CD14-positive monocyte (primary cell): ENCODE data around the gene TMEM239. TPM values are rescaled to one million over a fixed set of nuclear protein-coding genes. Genes with fewer than 3 reads are reported as not detected.

Experiments used
- DNase-seq, 3 donors: peaks; one replicate each; pipeline ENCODE4 v3.0.0-alpha.2; 2011 to 2022
- H2AFZ ChIP-seq: 2 replicates; pipeline ENCODE4 v1.6.0; 2012; ENCODE audit warnings: mild to moderate bottlenecking, low read depth, low read length, inconsistent platforms; ENCODE audit not compliant: insufficient read depth, poor library complexity, severe bottlenecking
- H3K27ac ChIP-seq, 2 donors: 1 replicate in 1 of 2; 2 replicates in 1 of 2; pipeline ENCODE4 v1.5.1; 2012 to 2013; ENCODE audit warnings: low read length in 2 of 2, control low read depth in 1 of 2, inconsistent platforms in 1 of 2, low read depth in 1 of 2, mild to moderate bottlenecking in 1 of 2
- H3K27me3 ChIP-seq, 2 donors: one replicate each; pipeline versions ENCODE4 v1.6.0 to v1.6.1; 2011 to 2013; ENCODE audit warnings: low read length in 2 of 2; ENCODE audit not compliant: control insufficient read depth in 2 of 2, insufficient read depth in 2 of 2
- H3K36me3 ChIP-seq, 2 donors: replicated peaks in 1 of 2; 1 replicate in 1 of 2; 2 replicates in 1 of 2; pipeline versions ENCODE4 v1.5.1 to v1.6.1; 2012 to 2013; ENCODE audit warnings: low read length in 2 of 2, control low read depth in 1 of 2, inconsistent platforms in 1 of 2, mild to moderate bottlenecking in 1 of 2; ENCODE audit not compliant: insufficient read depth in 2 of 2, control insufficient read depth in 1 of 2
- H3K4me1 ChIP-seq, 2 donors: 1 replicate in 1 of 2; 2 replicates in 1 of 2; pipeline versions ENCODE4 v1.5.1 to v1.6.1; 2012 to 2013; ENCODE audit warnings: low read length in 2 of 2, control low read depth in 1 of 2, inconsistent platforms in 1 of 2, mild to moderate bottlenecking in 1 of 2, moderate library complexity in 1 of 2; ENCODE audit not compliant: insufficient read depth in 2 of 2, control insufficient read depth in 1 of 2
- H3K4me2 ChIP-seq: replicated peaks from 2 replicates; pipeline ENCODE3; 2012; ENCODE audit warnings: low read length, moderate library complexity, mild to moderate bottlenecking; ENCODE audit not compliant: poor library complexity, severe bottlenecking; ENCODE audit errors: extremely low read depth
- H3K4me3 ChIP-seq, 3 experiments: fragments of 200-600 bp in 1 of 3; sonication (generic) in 1 of 3; replicated peaks in 1 of 3; 1 replicate in 2 of 3; 2 replicates in 1 of 3; pipeline ENCODE4 v1.5.1; 2011 to 2013; ENCODE audit warnings: low read length in 3 of 3, mild to moderate bottlenecking in 3 of 3, control low read depth in 2 of 3, low read depth in 2 of 3, inconsistent platforms in 1 of 3, moderate library complexity in 1 of 3
- H3K79me2 ChIP-seq: 2 replicates; pipeline ENCODE4 v1.6.0; 2012; ENCODE audit warnings: mild to moderate bottlenecking, control low read depth, inconsistent platforms, low read length, moderate library complexity; ENCODE audit not compliant: insufficient read depth
- H3K9ac ChIP-seq: 2 replicates; pipeline ENCODE4 v1.6.0; 2017; ENCODE audit warnings: low read length, mild to moderate bottlenecking; ENCODE audit not compliant: insufficient read depth, poor library complexity, severe bottlenecking
- H3K9me3 ChIP-seq, 2 donors: replicated peaks in 1 of 2; 1 replicate in 1 of 2; 2 replicates in 1 of 2; pipeline versions ENCODE4 v1.5.1 to v1.6.1; 2012 to 2013; ENCODE audit warnings: low read length in 2 of 2, control low read depth in 1 of 2; ENCODE audit not compliant: control insufficient read depth in 1 of 2, insufficient read depth in 1 of 2
- H4K20me1 ChIP-seq: 2 replicates; pipeline ENCODE4 v1.6.0; 2012; ENCODE audit warnings: mild to moderate bottlenecking, low read length, control low read depth, moderate library complexity; ENCODE audit not compliant: insufficient read depth
- H3K27ac Mint-ChIP-seq, 7 donors: one replicate each; pipeline ENCODE4 v1.8.0; 2020; ENCODE audit warnings: mild to moderate bottlenecking in 7 of 7, mixed read lengths in 7 of 7, moderate library complexity in 6 of 7, inconsistent platforms in 2 of 7
- H3K27me3 Mint-ChIP-seq, 3 donors: one replicate each; pipeline ENCODE4 v1.8.0; 2021 to 2022; ENCODE audit warnings: low read depth in 3 of 3, mild to moderate bottlenecking in 3 of 3, mixed read lengths in 3 of 3, moderate library complexity in 3 of 3, inconsistent platforms in 1 of 3
- H3K36me3 Mint-ChIP-seq, 2 donors: one replicate each; pipeline ENCODE4 v1.8.0; 2020; ENCODE audit warnings: mixed read lengths in 2 of 2, inconsistent platforms in 1 of 2, mild to moderate bottlenecking in 1 of 2
- H3K4me1 Mint-ChIP-seq: one replicate; pipeline ENCODE4 v1.8.0; 2020; ENCODE audit warnings: mild to moderate bottlenecking, mixed read lengths
- H3K4me3 Mint-ChIP-seq, 2 donors: one replicate each; pipeline ENCODE4 v1.8.0; 2020; ENCODE audit warnings: mild to moderate bottlenecking in 2 of 2, mixed read lengths in 2 of 2, moderate library complexity in 1 of 2
- H3K9me3 Mint-ChIP-seq, 7 donors: one replicate each; pipeline ENCODE4 v1.8.0; 2020 to 2022; ENCODE audit warnings: mixed read lengths in 7 of 7, mild to moderate bottlenecking in 6 of 7, moderate library complexity in 6 of 7, inconsistent platforms in 2 of 7
- WGBS: methylation state at CpG from one replicate; pipeline ENCODE4 v1.1.5; 2013; ENCODE audit warnings: missing lambda C conversion rate; ENCODE audit not compliant: insufficient coverage; 5-methylcytosine and 5-hydroxymethylcytosine counted together
- intact Hi-C, 2 donors: fragments of 100-400 bp; cut with micrococcal nuclease; formaldehyde crosslinking; loops; one replicate each; pipeline versions ENCODE4 v1.15.0 to v1.15.1; 2023
- polyA plus RNA-seq, 3 donors: library from polyadenylated mRNA; depleted of rRNA in 1 of 3; unstranded in 2 of 3; stranded (reverse) in 1 of 3; fragments of 300-500 nt in 2 of 3; fragments of >200 nt in 1 of 3; fragmentation: Illumina TruSeq in 2 of 3; gene quantifications; 1 replicate in 2 of 3; 2 replicates in 1 of 3; pipeline ENCODE4 v1.2.3, GENCODE V29; 2012 to 2021
- TF ChIP-seq, protein P1 (sequence below): fragments of 200-600 bp; IDR thresholded peaks from one replicate; pipeline ENCODE4 v1.8.0; 2022; ENCODE audit warnings: antibody characterized with exemption, mild to moderate bottlenecking

The TMEM239 gene
- polyA plus RNA-seq, 3 donors, result not detected

DNA sequence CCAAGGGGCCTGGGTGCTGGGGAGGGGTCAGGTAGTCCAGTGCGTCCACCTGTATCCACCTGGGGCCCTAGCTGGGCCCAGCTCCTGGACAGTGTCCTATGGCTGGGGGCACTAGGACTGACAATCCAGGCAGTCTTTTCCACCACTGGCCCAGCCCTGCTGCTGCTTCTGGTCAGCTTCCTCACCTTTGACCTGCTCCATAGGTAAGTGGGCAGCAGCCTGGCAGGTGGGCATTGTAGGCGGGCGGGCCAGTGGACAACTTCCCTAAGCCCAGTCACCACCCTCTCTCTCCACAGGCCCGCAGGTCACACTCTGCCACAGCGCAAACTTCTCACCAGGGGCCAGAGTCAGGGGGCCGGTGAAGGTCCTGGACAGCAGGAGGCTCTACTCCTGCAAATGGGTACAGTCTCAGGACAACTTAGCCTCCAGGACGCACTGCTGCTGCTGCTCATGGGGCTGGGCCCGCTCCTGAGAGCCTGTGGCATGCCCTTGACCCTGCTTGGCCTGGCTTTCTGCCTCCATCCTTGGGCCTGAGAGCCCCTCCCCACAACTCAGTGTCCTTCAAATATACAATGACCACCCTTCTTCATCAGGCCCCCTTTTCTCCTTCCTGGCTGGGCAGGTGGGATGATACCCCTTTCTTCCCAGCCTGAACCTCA, 793 bp upstream of the TMEM239 start:
- H3K27me3 ChIP-seq, result peaks cover 4 to 16% of the 10 kb centered on the region in 2 donors
- 93% methylated on average over 7 of the region's 8 CpGs for WGBS
- no peaks in the 10 kb centered on the region for H3K79me2 ChIP-seq
- H3K9me3 ChIP-seq, result no peaks in the 10 kb centered on the region
- peaks cover 0 to 15% (median 11%) of the 10 kb centered on the region in 7 donors for H3K9me3 Mint-ChIP-seq
- H3K9ac ChIP-seq, result no peak overlapping the region
- H3K4me1 Mint-ChIP-seq, result no peaks in the 10 kb centered on the region
- TF ChIP-seq, protein P1, sequence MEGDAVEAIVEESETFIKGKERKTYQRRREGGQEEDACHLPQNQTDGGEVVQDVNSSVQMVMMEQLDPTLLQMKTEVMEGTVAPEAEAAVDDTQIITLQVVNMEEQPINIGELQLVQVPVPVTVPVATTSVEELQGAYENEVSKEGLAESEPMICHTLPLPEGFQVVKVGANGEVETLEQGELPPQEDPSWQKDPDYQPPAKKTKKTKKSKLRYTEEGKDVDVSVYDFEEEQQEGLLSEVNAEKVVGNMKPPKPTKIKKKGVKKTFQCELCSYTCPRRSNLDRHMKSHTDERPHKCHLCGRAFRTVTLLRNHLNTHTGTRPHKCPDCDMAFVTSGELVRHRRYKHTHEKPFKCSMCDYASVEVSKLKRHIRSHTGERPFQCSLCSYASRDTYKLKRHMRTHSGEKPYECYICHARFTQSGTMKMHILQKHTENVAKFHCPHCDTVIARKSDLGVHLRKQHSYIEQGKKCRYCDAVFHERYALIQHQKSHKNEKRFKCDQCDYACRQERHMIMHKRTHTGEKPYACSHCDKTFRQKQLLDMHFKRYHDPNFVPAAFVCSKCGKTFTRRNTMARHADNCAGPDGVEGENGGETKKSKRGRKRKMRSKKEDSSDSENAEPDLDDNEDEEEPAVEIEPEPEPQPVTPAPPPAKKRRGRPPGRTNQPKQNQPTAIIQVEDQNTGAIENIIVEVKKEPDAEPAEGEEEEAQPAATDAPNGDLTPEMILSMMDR, result no peak
- H3K36me3 ChIP-seq, result no peaks in the 10 kb centered on the region
- no peaks in the 10 kb centered on the region for H3K4me1 ChIP-seq
- no peak overlapping the region for H3K4me2 ChIP-seq
- H3K4me3 Mint-ChIP-seq, result no peak overlapping the region
- no peaks in the 10 kb centered on the region for H4K20me1 ChIP-seq
- intact Hi-C loops, result no loop called here
- peak overlapping the region in 1 of 7 donors; percentile 12 for H3K27ac Mint-ChIP-seq
- H3K27ac ChIP-seq, result no peak overlapping the region
- DNase-seq, result no peak
- H3K4me3 ChIP-seq, result no peak overlapping the region
- no peak overlapping the region for H2AFZ ChIP-seq
- peaks cover 13 to 20% (median 18%) of the 10 kb centered on the region in 3 donors for H3K27me3 Mint-ChIP-seq
- H3K36me3 Mint-ChIP-seq, result no peaks in the 10 kb centered on the region

DNA sequence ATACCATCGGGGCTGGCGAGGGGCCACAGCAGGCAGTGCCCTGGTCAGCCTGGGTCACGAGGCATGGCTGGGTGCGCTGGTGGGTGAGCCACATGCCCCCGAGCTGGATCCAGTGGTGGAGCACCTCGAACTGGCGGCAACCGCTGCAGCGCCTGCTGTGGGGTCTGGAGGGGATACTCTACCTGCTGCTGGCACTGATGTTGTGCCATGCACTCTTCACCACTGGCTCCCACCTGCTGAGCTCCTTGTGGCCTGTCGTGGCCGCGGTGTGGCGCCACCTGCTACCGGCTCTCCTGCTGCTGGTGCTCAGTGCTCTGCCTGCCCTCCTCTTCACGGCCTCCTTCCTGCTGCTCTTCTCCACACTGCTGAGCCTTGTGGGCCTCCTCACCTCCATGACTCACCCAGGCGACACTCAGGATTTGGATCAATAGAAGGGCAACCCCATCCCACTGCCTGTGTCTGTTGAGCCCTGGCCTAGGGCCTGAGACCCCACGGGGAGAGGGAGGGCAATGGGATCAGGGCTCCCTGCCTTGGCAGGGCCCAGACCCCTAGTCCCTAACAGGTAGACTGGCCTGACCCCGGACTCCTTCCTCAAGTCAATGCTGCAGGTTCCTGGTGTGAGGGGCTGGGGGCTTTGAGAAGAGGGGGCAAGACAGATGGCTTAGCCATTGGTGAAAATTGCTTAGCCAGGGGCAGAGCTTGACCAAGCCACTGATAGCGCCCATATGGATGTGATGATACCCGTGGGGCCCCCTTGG, 598 bp downstream of the TMEM239 start:
- Histone ChIP-seq H3K27ac (no peak overlapping the region), H3K4me2 (no peak overlapping the region), H3K36me3 (no peaks in the 10 kb centered on the region), H2AFZ (no peak overlapping the region), H3K9me3 (no peaks in the 10 kb centered on the region), H4K20me1 (no peaks in the 10 kb centered on the region), H3K4me1 (no peaks in the 10 kb centered on the region), H3K9ac (no peak overlapping the region), H3K27me3 (peaks cover 14 to 27% of the 10 kb centered on the region in 2 donors), H3K4me3 (no peak overlapping the region), H3K79me2 (no peaks in the 10 kb centered on the region)
- H3K36me3 Mint-ChIP-seq, result no peaks in the 10 kb centered on the region
- TF ChIP-seq, protein P1, result no peak
- DNase-seq, result no peak
- H3K4me1 Mint-ChIP-seq, result peaks cover 4% of the 10 kb centered on the region
- no peak overlapping the region for H3K4me3 Mint-ChIP-seq
- intact Hi-C loops, result no loop called here
- H3K27ac Mint-ChIP-seq, result no peak overlapping the region
- H3K9me3 Mint-ChIP-seq, result peaks cover 0 to 14% (median 8%) of the 10 kb centered on the region in 7 donors
- H3K27me3 Mint-ChIP-seq, result peaks cover 22 to 31% (median 28%) of the 10 kb centered on the region in 3 donors
- 88% methylated on average over 19 of the region's 20 CpGs for WGBS
